ENCODE results near the gene SIGLEC11. TPM values are rescaled to one million over a fixed set of nuclear protein-coding genes. Genes with fewer than 3 reads are reported as not detected.
"Not testable (repeated sequence)": the region's sequence is repeated elsewhere in the genome, so short reads cannot be mapped to it uniquely, and the experiment has no call there.

SIGLEC11 gene
- total RNA-seq, 1 experiment from 2014 or later, result not detected

DNA sequence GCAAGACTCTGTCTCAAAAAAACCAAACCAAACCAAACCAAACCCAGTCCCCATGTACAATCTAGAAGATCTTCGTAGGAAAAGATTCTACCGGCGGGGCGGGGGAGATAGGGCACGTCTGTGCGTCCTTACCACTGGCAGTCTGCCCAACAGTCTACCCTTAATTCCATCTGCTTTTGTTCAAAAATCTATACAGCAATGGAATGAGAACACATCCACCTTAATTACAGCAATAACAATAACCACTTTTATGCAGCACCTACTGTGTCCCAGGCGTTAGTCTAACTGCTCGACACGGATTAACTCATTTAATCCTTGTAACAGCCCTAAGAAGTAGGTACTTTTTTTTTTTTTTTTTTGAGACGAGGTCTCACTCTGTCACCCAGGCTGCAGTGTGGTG is 34.5 kb downstream of the SIGLEC11 start:
- DNase-seq (ENCODE audit: low spot score), result no peak

GRCh38 chr19:49925486-49925885 is 35.5 kb downstream of the SIGLEC11 start:
- DNase-seq (ENCODE audit: low spot score), result no peak

- DNase-seq (ENCODE audit: low spot score), result not testable (repeated sequence)
These were observed 36.1 kb downstream of the SIGLEC11 start for GRCh38 chr19:49924881-49925210.

DNA sequence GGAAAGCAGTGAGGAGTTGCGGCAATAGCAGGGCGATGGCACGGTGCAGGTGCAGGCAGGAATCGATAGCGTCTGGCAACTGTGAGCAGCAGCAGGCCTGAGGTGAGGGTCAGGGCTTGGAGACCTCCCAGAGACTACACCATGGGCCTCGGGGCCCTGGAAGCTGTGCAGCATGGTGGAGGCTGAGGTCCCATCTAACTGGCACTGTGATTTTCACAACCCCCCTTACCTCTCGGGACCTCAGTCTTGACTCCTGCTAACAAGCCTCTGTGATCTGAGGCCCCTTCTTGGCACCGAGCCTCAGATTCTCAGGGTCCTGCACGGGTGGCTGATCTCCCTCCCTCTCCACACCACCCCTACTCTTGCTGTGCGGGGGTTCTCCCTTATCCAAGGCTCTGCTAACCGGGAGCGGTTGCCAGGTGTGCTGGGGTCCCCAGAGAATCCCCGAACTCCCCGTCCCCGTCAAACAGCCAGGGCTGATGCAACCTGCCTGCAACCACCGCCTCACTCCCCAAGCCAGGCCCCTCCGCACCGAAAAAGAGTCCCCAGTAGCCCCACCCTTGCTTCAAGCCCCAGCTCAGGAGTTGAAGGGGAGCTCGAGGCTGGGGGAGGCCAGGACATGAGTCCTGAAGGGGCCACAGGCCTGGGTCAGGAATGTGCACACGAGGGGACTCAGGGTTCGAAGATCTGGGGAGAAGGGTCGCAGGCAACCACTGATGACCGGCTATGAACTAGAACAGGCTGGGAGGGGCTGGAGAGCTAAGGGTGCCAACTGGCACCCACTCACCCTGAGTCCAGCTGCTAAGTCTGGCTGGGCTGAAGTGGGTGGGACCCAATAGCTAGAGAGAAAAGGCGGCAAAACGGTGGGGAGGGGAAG is 36.7 kb downstream of the SIGLEC11 start:
- no peak for DNase-seq (ENCODE audit: low spot score)

DNA sequence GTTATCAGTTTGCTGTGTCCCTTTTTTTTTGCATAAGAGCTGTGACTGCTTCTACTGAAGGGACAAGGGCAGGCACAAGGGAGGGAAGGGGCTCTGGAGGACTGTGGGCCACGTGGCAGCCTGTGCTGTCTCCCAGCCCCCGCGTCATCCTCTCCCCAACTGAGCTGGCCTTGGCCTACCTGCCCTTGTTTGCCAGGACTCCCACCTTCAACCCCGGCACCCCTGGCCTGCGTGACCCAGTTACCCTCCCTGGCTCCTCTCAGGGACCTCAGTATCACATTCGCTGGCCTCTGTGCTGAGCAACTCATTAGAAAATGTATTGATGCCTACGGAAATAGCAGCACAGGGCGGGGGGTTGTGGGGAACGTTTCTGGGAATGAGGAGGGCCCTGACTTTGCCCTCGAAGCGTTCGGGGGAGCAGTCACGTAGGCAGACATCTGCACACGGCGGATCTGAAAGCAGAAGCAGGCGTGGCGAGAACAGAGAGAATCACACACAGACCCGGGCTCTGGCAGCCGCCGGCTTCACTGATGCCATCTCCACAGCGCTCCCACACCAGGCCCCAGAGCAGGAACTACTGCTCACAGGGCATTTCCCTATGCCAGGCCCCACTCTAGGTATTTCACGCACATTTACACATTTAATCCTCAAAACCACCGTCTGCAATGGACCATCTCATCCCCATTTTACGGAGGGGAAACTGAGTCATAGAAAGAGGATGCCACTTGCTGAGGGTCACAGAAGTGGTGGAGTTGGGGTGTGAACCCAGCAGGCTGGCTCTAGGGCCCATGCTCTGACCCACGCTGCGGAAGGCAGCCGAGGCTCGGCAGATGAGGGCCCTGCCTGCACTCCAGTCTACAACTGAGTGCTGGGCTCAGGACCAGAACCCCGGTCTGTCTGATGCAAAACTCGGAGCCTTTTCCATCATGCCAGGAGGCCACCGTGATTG is 37.6 kb downstream of the SIGLEC11 start:
- DNase-seq (ENCODE audit: low spot score), result no peak

DNA sequence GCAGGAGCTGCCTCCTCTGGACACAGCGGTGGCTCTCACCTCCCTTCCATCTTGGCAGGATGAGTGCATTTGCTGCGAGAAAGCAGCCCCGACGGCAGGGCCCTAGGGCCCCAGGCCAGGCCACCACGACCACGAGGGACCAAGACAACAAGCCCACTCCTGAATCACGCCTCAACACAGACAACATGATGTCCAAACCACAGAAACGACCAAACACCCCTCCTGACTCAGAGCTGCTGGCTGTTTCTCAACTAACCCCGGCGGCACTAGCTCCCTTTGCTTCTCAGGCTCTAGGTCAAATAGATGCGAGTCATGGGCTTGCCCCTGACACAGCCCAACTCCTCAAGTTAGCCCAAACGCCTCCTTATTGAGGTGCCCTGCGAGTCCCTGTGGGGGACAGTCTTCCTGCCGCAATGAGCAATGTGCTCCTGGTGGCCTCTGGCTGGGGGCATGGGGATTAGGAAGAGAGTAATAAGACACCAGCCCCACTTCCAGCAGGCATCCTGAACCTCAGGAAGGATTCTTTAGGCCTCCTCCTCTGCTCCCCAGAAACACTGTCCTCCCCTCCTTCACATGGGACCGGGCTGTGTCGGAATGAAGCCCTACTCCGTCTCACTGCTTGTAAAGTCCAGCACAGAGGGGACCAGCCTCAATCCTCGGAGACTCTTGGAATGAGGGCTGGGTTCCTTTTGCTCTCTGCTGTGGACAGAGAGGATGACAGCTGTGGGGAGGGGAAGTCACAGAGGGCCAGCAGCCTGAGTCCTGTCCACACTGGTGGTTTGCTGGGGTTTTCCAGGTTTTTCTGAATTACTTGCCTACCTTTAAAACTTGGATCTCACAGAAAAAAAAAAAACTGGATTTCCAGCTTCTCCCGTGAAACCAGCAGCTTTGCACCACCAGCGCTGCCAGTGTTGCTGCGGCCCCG is 38.8 kb downstream of the SIGLEC11 start:
- DNase-seq (ENCODE audit: low spot score), result no peak

DNA sequence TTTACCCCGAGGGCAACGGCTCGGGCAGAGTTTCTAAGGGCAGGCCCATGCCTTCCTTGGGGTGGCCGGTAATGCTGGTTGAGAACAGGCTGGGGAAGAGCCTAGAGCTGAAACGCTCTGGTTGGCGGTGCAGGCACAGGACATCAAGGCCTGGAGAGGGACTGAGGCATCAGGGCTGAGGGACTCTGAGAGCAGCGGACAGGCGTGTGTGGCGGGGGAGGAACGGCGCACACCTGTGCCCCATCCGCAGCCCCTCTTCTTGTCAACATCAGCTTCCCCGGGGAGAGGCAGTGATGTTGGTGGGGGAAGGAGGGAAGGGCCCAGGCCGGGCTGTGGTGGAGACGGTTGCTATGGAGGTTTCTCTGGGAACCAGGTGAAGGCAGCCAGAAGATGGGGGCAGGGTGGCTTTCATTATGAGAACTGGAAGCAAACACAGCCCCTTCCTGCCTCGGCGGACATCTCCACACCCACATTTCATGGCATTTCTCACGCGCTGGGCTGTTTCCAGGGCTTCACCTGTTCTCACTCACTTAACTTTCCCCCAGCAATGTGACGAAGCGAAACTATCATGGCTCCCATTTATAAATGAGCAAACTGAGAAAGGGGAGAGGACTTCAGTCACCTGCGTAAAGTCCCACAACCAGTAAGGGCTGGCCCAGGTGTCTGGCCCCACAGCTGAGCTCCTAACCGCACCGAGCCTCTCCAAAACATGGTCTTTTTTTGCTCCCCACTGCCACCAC is 40.2 kb downstream of the SIGLEC11 start:
- no peak for DNase-seq (ENCODE audit: low spot score)

GRCh38 chr19:49918089-49918488 is 42.9 kb downstream of the SIGLEC11 start:
- DNase-seq (ENCODE audit: low spot score), result no peak

- DNase-seq (ENCODE audit: low spot score), result no peak
These were observed 43.9 kb downstream of the SIGLEC11 start for GRCh38 chr19:49916839-49917733.

GRCh38 chr19:49915271-49915670 is 45.7 kb downstream of the SIGLEC11 start:
- no peak for DNase-seq (ENCODE audit: low spot score)

- DNase-seq (ENCODE audit: low spot score), result no peak
These were observed 47.3 kb downstream of the SIGLEC11 start for GRCh38 chr19:49913720-49914119.

GRCh38 chr19:49912965-49913685 is 47.8 kb downstream of the SIGLEC11 start:
- DNase-seq (ENCODE audit: low spot score), result no peak

- DNase-seq (ENCODE audit: low spot score), result no peak
These were observed 49.4 kb downstream of the SIGLEC11 start for GRCh38 chr19:49911381-49912145.

DNA sequence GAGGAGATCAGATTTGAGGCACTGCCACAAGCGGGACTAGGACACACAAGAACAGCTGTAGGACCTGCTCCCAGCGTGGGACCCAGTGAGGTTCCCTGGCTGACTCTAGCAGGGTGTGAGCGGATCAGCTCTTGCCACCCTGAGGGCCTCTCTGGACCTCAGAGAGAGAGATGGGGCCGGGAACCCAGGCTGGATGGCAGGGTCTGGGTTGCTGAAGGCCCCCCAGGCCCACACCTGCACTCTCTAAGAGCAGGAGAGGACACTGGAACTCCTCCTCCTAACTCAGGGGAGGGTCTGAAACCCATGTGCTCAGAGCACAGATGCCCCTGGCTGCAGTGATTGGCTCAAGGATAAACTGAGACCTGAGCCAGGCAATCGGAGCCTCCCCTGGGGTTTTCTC is 50.8 kb downstream of the SIGLEC11 start:
- DNase-seq (ENCODE audit: low spot score), result no peak

GRCh38 chr19:49908480-49909420 is 52.2 kb downstream of the SIGLEC11 start:
- DNase-seq (ENCODE audit: low spot score), result no peak

- DNase-seq (ENCODE audit: low spot score), result no peak
These were observed 53.1 kb downstream of the SIGLEC11 start for GRCh38 chr19:49907745-49908446.

All from HT-29 (cell line).